HG03565 (cell line): ENCODE results near the gene SVIL.
"Not testable (repeated sequence)": the region's sequence is repeated elsewhere in the genome, so short reads cannot be mapped to it uniquely, and the experiment has no call there.

ENCODE experiments used
- ATAC-seq: cut with Tn5 transposase; IDR thresholded peaks from one replicate; pipeline ENCODE4 v1.9.1; 2021; ENCODE audit warnings: mild to moderate bottlenecking, moderate library complexity; ENCODE audit not compliant: unreplicated experiment

SVIL gene

GRCh38 chr10:29522918-29523317 is 111.9 kb downstream of the SVIL start:
- ATAC-seq, result no peak

- ATAC-seq, result no peak
Observed at GRCh38 chr10:29522061-29522855, 112.5 kb downstream of the SVIL start.

GRCh38 chr10:29519659-29520058 is 115.1 kb downstream of the SVIL start:
- ATAC-seq, result no peak

GRCh38 chr10:29517352-29517923 is 117.3 kb downstream of the SVIL start:
- no peak for ATAC-seq

- not testable (repeated sequence) for ATAC-seq
Observed at GRCh38 chr10:29516309-29516932, 118.3 kb downstream of the SVIL start.

- ATAC-seq, result not testable (repeated sequence)
Observed at GRCh38 chr10:29515879-29516278, 118.9 kb downstream of the SVIL start.

- ATAC-seq, result not testable (repeated sequence)
Observed at GRCh38 chr10:29515104-29515503, 119.7 kb downstream of the SVIL start.

GRCh38 chr10:29514306-29514705 is 120.5 kb downstream of the SVIL start:
- no peak for ATAC-seq

- ATAC-seq, result no peak
Observed at GRCh38 chr10:29512425-29512974, 122.3 kb downstream of the SVIL start.

GRCh38 chr10:29511806-29512205 is 123.0 kb downstream of the SVIL start:
- not testable (repeated sequence) for ATAC-seq

GRCh38 chr10:29510483-29511157 is 124.2 kb downstream of the SVIL start:
- ATAC-seq, result not testable (repeated sequence)

- no peak for ATAC-seq
Observed at GRCh38 chr10:29508554-29509244, 126.1 kb downstream of the SVIL start.

- ATAC-seq, result not testable (repeated sequence)
Observed at GRCh38 chr10:29507750-29508149, 127.0 kb downstream of the SVIL start.

- not testable (repeated sequence) for ATAC-seq
Observed at GRCh38 chr10:29506324-29506921, 128.3 kb downstream of the SVIL start.

- no peak for ATAC-seq
Observed at GRCh38 chr10:29502351-29502750, 132.4 kb downstream of the SVIL start.

GRCh38 chr10:29501692-29502091 is 133.1 kb downstream of the SVIL start:
- ATAC-seq, result no peak

- no peak for ATAC-seq
Observed at GRCh38 chr10:29499993-29500537, 134.7 kb downstream of the SVIL start.

- no peak for ATAC-seq
Observed at GRCh38 chr10:29496341-29497162, 138.2 kb downstream of the SVIL start.

- no peak for ATAC-seq
Observed at GRCh38 chr10:29495366-29495765, 139.4 kb downstream of the SVIL start.
